SK-N-SH treated with all-trans-retinoic acid at 6 μM for 48 hours (cell line): Measurements from ENCODE around the gene GPR152.
A peak's percentile ranks its signal among the peaks of the same experiment; 100 is the strongest.

ENCODE experiments used
- ATAC-seq: fragments of 200-7000 bp; cut with Tn5 transposase; 3 replicates; pipeline ENCODE4 v1.9.1; 2020; ENCODE audit warnings: mild to moderate bottlenecking, moderate library complexity
- ARNTL ChIP-seq: fragments of 450-650 bp; formaldehyde crosslinking; IDR thresholded peaks from 2 replicates; pipeline ENCODE4 v1.5.0; 2020; ENCODE audit warnings: low read depth, mild to moderate bottlenecking, moderate library complexity, borderline replicate concordance
- BACH2 ChIP-seq: fragments of 250-450 bp; sonication (Bioruptor Pico); IDR thresholded peaks from 2 replicates; pipeline ENCODE4 v1.9.0; 2021; ENCODE audit warnings: mild to moderate bottlenecking, borderline replicate concordance
- CSDC2 ChIP-seq: fragments of 250-450 bp; sonication (Bioruptor Pico); IDR thresholded peaks from 2 replicates; pipeline ENCODE4 v1.5.0; 2020; ENCODE audit warnings: mild to moderate bottlenecking, moderate library complexity
- ESRRG ChIP-seq: fragments of 250-450 bp; sonication (Bioruptor Pico); IDR thresholded peaks from 2 replicates; pipeline ENCODE4 v1.6.1; 2021; ENCODE audit warnings: mild to moderate bottlenecking
- GLIS3 ChIP-seq: fragments of 250-450 bp; sonication (Bioruptor Pico); IDR thresholded peaks from 2 replicates; pipeline ENCODE4 v1.5.0; 2020; ENCODE audit warnings: mild to moderate bottlenecking, moderate library complexity
- OSR1 ChIP-seq: fragments of 250-450 bp; sonication (Bioruptor Pico); IDR thresholded peaks from 2 replicates; pipeline ENCODE4 v1.8.0; 2022; ENCODE audit warnings: moderate library complexity, mild to moderate bottlenecking, inconsistent platforms
- PATZ1 ChIP-seq: fragments of 250-450 bp; sonication (Bioruptor Pico); IDR thresholded peaks from 2 replicates; pipeline ENCODE4 v1.8.0; 2020; ENCODE audit warnings: mild to moderate bottlenecking, moderate library complexity, borderline replicate concordance
- POU6F1 ChIP-seq: fragments of 250-450 bp; sonication (Bioruptor Pico); IDR thresholded peaks from 2 replicates; pipeline ENCODE4 v1.8.0; 2021; ENCODE audit warnings: low read depth, mild to moderate bottlenecking, moderate library complexity, borderline replicate concordance
- PPARA ChIP-seq: fragments of 250-450 bp; sonication (Bioruptor Pico); IDR thresholded peaks from 2 replicates; pipeline ENCODE4 v1.5.0; 2020; ENCODE audit warnings: mild to moderate bottlenecking, borderline replicate concordance
- RARB ChIP-seq: fragments of 250-450 bp; sonication (Bioruptor Pico); IDR thresholded peaks from 2 replicates; pipeline ENCODE4 v1.8.0; 2021; ENCODE audit warnings: mild to moderate bottlenecking, moderate library complexity
- SNAI2 ChIP-seq: fragments of 250-450 bp; sonication (Bioruptor Pico); IDR thresholded peaks from 2 replicates; pipeline ENCODE4 v1.5.0; 2020; ENCODE audit warnings: mild to moderate bottlenecking, moderate library complexity
- TCF4 ChIP-seq: fragments of 250-450 bp; sonication (Bioruptor Pico); IDR thresholded peaks from 2 replicates; pipeline ENCODE4 v1.8.0; 2021; ENCODE audit warnings: mild to moderate bottlenecking, moderate library complexity, borderline replicate concordance
- TOX ChIP-seq: fragments of 250-450 bp; sonication (Bioruptor Pico); IDR thresholded peaks from 2 replicates; pipeline ENCODE4 v1.8.0; 2021; ENCODE audit warnings: mild to moderate bottlenecking, moderate library complexity, borderline replicate concordance
- ZC3H10 ChIP-seq: fragments of 250-450 bp; sonication (Bioruptor Pico); IDR thresholded peaks from 2 replicates; pipeline ENCODE4 v1.5.1; 2021; ENCODE audit warnings: mild to moderate bottlenecking, moderate library complexity
- ZFP3 ChIP-seq: fragments of 250-450 bp; sonication (Bioruptor Pico); IDR thresholded peaks from 2 replicates; pipeline ENCODE4 v1.5.0; 2020; ENCODE audit warnings: mild to moderate bottlenecking, moderate library complexity
- ZFP30 ChIP-seq: fragments of 450-650 bp; formaldehyde crosslinking; IDR thresholded peaks from 2 replicates; pipeline ENCODE4 v1.5.0; 2022; ENCODE audit warnings: mild to moderate bottlenecking, moderate library complexity
- ZNF565 ChIP-seq: fragments of 450-650 bp; formaldehyde crosslinking; conservative IDR thresholded peaks from 2 replicates; pipeline ENCODE4 v1.5.0; 2020; ENCODE audit warnings: low read depth, mild to moderate bottlenecking, moderate library complexity
- ZNF8 ChIP-seq: fragments of 450-650 bp; formaldehyde crosslinking; IDR thresholded peaks from 2 replicates; pipeline ENCODE4 v1.5.0; 2020; ENCODE audit warnings: mild to moderate bottlenecking, moderate library complexity
- TF ChIP-seq, protein P1 (sequence below): fragments of 250-450 bp; sonication (Bioruptor Pico); IDR thresholded peaks from 2 replicates; pipeline ENCODE4 v1.5.1; 2020; ENCODE audit warnings: low read depth, mild to moderate bottlenecking, moderate library complexity
- TF ChIP-seq, protein P2 (sequence below): fragments of 250-450 bp; sonication (Bioruptor Pico); IDR thresholded peaks from 2 replicates; pipeline ENCODE4 v1.5.1; 2021; ENCODE audit warnings: mild to moderate bottlenecking, moderate library complexity

Gene GPR152

GRCh38 chr11:67472882-67473281 is 20.4 kb upstream of the GPR152 start:
- TF ChIP-seq ZC3H10 (no peak), CSDC2 (CRISPR knock-in tag) (no peak), ZNF565 (CRISPR knock-in tag) (no peak), PPARA (CRISPR knock-in tag) (no peak), TCF4 (no peak), ZFP30 (CRISPR knock-in tag) (no peak), GLIS3 (no peak), ESRRG (CRISPR knock-in tag) (no peak), OSR1 (no peak), RARB (CRISPR knock-in tag) (no peak), BACH2 (CRISPR knock-in tag) (no peak), ZNF8 (CRISPR knock-in tag) (no peak), TOX (CRISPR knock-in tag) (no peak), ZFP3 (CRISPR knock-in tag) (no peak)
- TF ChIP-seq, protein P1, sequence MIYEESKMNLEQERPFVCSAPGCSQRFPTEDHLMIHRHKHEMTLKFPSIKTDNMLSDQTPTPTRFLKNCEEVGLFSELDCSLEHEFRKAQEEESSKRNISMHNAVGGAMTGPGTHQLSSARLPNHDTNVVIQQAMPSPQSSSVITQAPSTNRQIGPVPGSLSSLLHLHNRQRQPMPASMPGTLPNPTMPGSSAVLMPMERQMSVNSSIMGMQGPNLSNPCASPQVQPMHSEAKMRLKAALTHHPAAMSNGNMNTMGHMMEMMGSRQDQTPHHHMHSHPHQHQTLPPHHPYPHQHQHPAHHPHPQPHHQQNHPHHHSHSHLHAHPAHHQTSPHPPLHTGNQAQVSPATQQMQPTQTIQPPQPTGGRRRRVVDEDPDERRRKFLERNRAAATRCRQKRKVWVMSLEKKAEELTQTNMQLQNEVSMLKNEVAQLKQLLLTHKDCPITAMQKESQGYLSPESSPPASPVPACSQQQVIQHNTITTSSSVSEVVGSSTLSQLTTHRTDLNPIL (CRISPR knock-in tag): no peak
- TF ChIP-seq, protein P2, sequence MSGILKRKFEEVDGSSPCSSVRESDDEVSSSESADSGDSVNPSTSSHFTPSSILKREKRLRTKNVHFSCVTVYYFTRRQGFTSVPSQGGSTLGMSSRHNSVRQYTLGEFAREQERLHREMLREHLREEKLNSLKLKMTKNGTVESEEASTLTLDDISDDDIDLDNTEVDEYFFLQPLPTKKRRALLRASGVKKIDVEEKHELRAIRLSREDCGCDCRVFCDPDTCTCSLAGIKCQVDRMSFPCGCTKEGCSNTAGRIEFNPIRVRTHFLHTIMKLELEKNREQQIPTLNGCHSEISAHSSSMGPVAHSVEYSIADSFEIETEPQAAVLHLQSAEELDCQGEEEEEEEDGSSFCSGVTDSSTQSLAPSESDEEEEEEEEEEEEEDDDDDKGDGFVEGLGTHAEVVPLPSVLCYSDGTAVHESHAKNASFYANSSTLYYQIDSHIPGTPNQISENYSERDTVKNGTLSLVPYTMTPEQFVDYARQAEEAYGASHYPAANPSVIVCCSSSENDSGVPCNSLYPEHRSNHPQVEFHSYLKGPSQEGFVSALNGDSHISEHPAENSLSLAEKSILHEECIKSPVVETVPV: no peak
- ATAC-seq: no peak

GRCh38 chr11:67470337-67471002 is 17.9 kb upstream of the GPR152 start:
- TF ChIP-seq, protein P1 (CRISPR knock-in tag): no peak
- TF ChIP-seq ESRRG (CRISPR knock-in tag) (no peak), GLIS3 (no peak), TCF4 (no peak), ZNF565 (CRISPR knock-in tag) (no peak), CSDC2 (CRISPR knock-in tag) (no peak), BACH2 (CRISPR knock-in tag) (no peak), SNAI2 (CRISPR knock-in tag) (no peak), ZC3H10 (no peak), OSR1 (no peak), POU6F1 (CRISPR knock-in tag) (no peak), PPARA (CRISPR knock-in tag) (no peak), RARB (CRISPR knock-in tag) (no peak), ZFP3 (CRISPR knock-in tag) (no peak), ARNTL (no peak), ZFP30 (CRISPR knock-in tag) (no peak), ZNF8 (CRISPR knock-in tag) (no peak), PATZ1 (CRISPR knock-in tag) (no peak)
- ATAC-seq: no peak

GRCh38 chr11:67469508-67469811 is 16.9 kb upstream of the GPR152 start:
- ATAC-seq: no peak
- 0 out of 2 replicates have a peak, but pooled peaks have one; percentile 18 for TF ChIP-seq ESRRG (CRISPR knock-in tag)
- TF ChIP-seq GLIS3: no peak
